Fibroblast of villous mesenchyme (primary cell): Measurements from ENCODE around the gene UGT3A1. TPM values are rescaled to one million over a fixed set of nuclear protein-coding genes. Genes with fewer than 3 reads are reported as not detected.

Source experiments
- DNase-seq: peaks from one replicate; pipeline ENCODE4 v3.0.0-alpha.2; 2010; ENCODE audit warnings: low read depth
- H3K4me3 ChIP-seq: 2 replicates; pipeline ENCODE4 v1.5.1; 2011; ENCODE audit warnings: low read depth, mild to moderate bottlenecking, low read length
- CTCF ChIP-seq: IDR thresholded peaks from 2 replicates; pipeline ENCODE4 v1.5.1; 2012; ENCODE audit warnings: low read depth, mild to moderate bottlenecking, low read length; ENCODE audit not compliant: insufficient read depth
- total RNA-seq: library from RNA; depleted of rRNA; stranded (reverse); fragments of >200 nt; gene quantifications from 2 replicates; pipeline ENCODE4 v1.2.3, GENCODE V29; 2012

The UGT3A1 gene
- total RNA-seq, 1 donor: not detected

DNA sequence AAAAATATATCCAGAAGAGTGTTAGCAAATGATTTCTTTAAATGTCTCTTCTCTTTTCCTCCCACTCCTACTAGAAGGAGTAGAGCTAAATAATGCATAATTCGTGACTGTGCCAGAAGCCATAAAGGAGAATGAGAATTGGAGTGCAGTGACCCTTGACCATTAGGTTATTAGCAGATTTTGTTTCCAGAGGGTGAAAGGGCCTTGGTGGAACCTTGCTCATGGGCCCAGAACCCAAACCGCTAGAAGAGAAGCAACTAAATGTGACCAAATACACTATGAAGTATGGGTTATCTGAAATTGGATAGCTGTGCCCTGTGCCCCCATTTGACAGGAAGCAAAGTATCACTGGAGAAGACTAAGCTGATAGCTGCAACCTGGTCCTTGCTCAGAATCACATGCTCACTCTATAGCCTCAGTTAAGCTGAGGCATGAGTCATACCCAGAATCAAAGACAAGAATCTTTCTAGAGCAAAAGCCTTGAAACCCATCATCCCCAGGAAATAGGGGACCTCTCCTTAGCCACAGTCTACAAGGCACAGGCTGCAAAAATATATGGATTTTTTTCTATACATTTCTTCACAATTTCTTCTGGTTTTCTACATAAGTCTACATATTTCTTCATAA is 89.0 kb downstream of the UGT3A1 start:
- H3K4me3 ChIP-seq: no peak overlapping the region
- peak; percentile 55 for DNase-seq
- TF ChIP-seq CTCF: no peak

Other genes with a start within 250 kb of the UGT3A1 start
- gene IL7R, start 134.5 kb downstream of the UGT3A1 start, total RNA-seq: 12.9 and 74.7 TPM in 2 replicates
- gene CAPSL, start 52.8 kb downstream of the UGT3A1 start, total RNA-seq: 0.43 TPM in 1 of 2 replicates, not detected in the other
- not detected in 2 replicates for gene UGT3A2, start 75.5 kb upstream of the UGT3A1 start, total RNA-seq
- 12.9 and 23.7 TPM in 2 replicates for gene LMBRD2, start 160.5 kb upstream of the UGT3A1 start, total RNA-seq
- 36.7 and 142 TPM in 2 replicates for gene SKP2, start 160.7 kb upstream of the UGT3A1 start, total RNA-seq